Neural progenitor cell (in vitro differentiated cells): ENCODE measurements around the gene TMEM273. TPM values are rescaled to one million over a fixed set of nuclear protein-coding genes. Genes with fewer than 3 reads are reported as not detected.

Source experiments
- DNase-seq: peaks from one replicate; pipeline ENCODE4 v3.0.0-alpha.2; 2016; ENCODE audit warnings: low spot score
- H2AFZ ChIP-seq: fragments of 200-600 bp; sonication (generic); replicated peaks from 2 replicates; pipeline ENCODE4 v1.6.1; 2016; ENCODE audit warnings: antibody characterized with exemption
- H3F3A ChIP-seq: fragments of 200-600 bp; sonication (generic); 2 replicates; pipeline ENCODE4 v1.6.1; 2016; ENCODE audit warnings: antibody characterized with exemption, low read depth
- H3K27ac ChIP-seq: fragments of 200-600 bp; sonication (generic); 2 replicates; pipeline ENCODE4 v1.5.1; 2016; ENCODE audit warnings: mild to moderate bottlenecking
- H3K27me3 ChIP-seq: fragments of 200-600 bp; sonication (generic); 2 replicates; pipeline ENCODE4 v1.6.1; 2016; ENCODE audit warnings: mild to moderate bottlenecking, moderate library complexity
- H3K36me3 ChIP-seq: fragments of 200-600 bp; sonication (generic); 2 replicates; pipeline ENCODE4 v1.5.1; 2016
- H3K4me1 ChIP-seq: fragments of 200-600 bp; sonication (generic); 2 replicates; pipeline ENCODE4 v1.6.1; 2016; ENCODE audit warnings: mixed run types
- H3K4me2 ChIP-seq: fragments of 200-600 bp; sonication (generic); 2 replicates; pipeline ENCODE4 v1.6.1; 2016
- H3K4me3 ChIP-seq: fragments of 200-600 bp; sonication (generic); 2 replicates; pipeline ENCODE4 v1.5.1; 2016
- H3K79me2 ChIP-seq: fragments of 200-600 bp; sonication (generic); 2 replicates; pipeline ENCODE4 v1.6.1; 2016; ENCODE audit warnings: low read depth
- H3K9ac ChIP-seq: fragments of 200-600 bp; sonication (generic); 2 replicates; pipeline ENCODE4 v1.6.1; 2016
- H3K9me3 ChIP-seq: fragments of 200-600 bp; sonication (generic); 2 replicates; pipeline ENCODE4 v1.5.1; 2016; ENCODE audit warnings: low read depth
- H4K20me1 ChIP-seq: fragments of 200-600 bp; sonication (generic); 2 replicates; pipeline ENCODE4 v1.6.1; 2016; ENCODE audit warnings: low read depth
- H3K27ac Mint-ChIP-seq: 3 replicates; pipeline ENCODE4 v1.8.0; 2021; ENCODE audit warnings: mixed read lengths
- H3K27me3 Mint-ChIP-seq: 2 replicates; pipeline ENCODE4 v1.8.0; 2022; ENCODE audit warnings: low read depth, mild to moderate bottlenecking, inconsistent platforms, moderate library complexity, mixed read lengths; ENCODE audit not compliant: insufficient read depth
- H3K36me3 Mint-ChIP-seq: 3 replicates; pipeline ENCODE4 v1.8.0; 2021; ENCODE audit warnings: mixed read lengths
- H3K4me1 Mint-ChIP-seq: 3 replicates; pipeline ENCODE4 v1.8.0; 2021; ENCODE audit warnings: mixed read lengths
- H3K4me3 Mint-ChIP-seq: 3 replicates; pipeline ENCODE4 v1.8.0; 2021; ENCODE audit warnings: mild to moderate bottlenecking, moderate library complexity, mixed read lengths
- H3K9me3 Mint-ChIP-seq: 3 replicates; pipeline ENCODE4 v1.8.0; 2020; ENCODE audit warnings: mixed read lengths
- CTCF ChIP-seq: fragments of 200-600 bp; sonication (generic); IDR thresholded peaks from 2 replicates; pipeline ENCODE4 v1.5.1; 2017; ENCODE audit warnings: antibody characterized with exemption, mild to moderate bottlenecking
- EZH2 ChIP-seq: fragments of 200-600 bp; sonication (generic); IDR thresholded peaks from 2 replicates; pipeline ENCODE4 v1.6.1; 2017; ENCODE audit warnings: antibody characterized with exemption, mild to moderate bottlenecking, moderate library complexity
- EZH2phosphoT487 ChIP-seq: fragments of 200-600 bp; sonication (generic); IDR thresholded peaks from 2 replicates; pipeline ENCODE4 v1.6.1; 2017; ENCODE audit warnings: antibody characterized with exemption
- total RNA-seq: library from RNA; depleted of rRNA; stranded (reverse); fragments of >200 nt; gene quantifications from 2 replicates; pipeline ENCODE4 v1.2.3, GENCODE V29; 2015; ENCODE audit warnings: low replicate concordance

Gene TMEM273
- total RNA-seq, 1 donor from 2014 or later, result not detected

GRCh38 chr10:49194212-49194920 lies 6.2 kb upstream of the TMEM273 start:
- H3K4me1 Mint-ChIP-seq, result no peaks in the 10 kb centered on the region
- Histone ChIP-seq H3K79me2 (no peaks in the 10 kb centered on the region), H3K9ac (no peak overlapping the region), H3K4me2 (no peak overlapping the region), H2AFZ (no peak overlapping the region), H3K4me1 (no peaks in the 10 kb centered on the region), H4K20me1 (no peaks in the 10 kb centered on the region), H3K9me3 (no peaks in the 10 kb centered on the region), H3K4me3 (no peak overlapping the region), H3K27ac (no peak overlapping the region), H3K36me3 (no peaks in the 10 kb centered on the region), H3K27me3 (no peaks in the 10 kb centered on the region), H3F3A (no peaks in the 10 kb centered on the region)
- no peak for TF ChIP-seq EZH2phosphoT487
- no peak for TF ChIP-seq EZH2
- TF ChIP-seq CTCF, result no peak
- no peaks in the 10 kb centered on the region for H3K27me3 Mint-ChIP-seq
- H3K4me3 Mint-ChIP-seq, result no peak overlapping the region
- H3K36me3 Mint-ChIP-seq, result no peaks in the 10 kb centered on the region
- no peaks in the 10 kb centered on the region for H3K9me3 Mint-ChIP-seq
- no peak overlapping the region for H3K27ac Mint-ChIP-seq
- DNase-seq, result no peak

- peaks cover 8% of the 10 kb centered on the region for H3K4me1 ChIP-seq
- H2AFZ ChIP-seq, result no peak overlapping the region
- no peak overlapping the region for H3K9ac ChIP-seq
- DNase-seq, result no peak
- no peak overlapping the region for H3K27ac Mint-ChIP-seq
- no peaks in the 10 kb centered on the region for H3F3A ChIP-seq
- no peaks in the 10 kb centered on the region for H3K79me2 ChIP-seq
- H3K27me3 Mint-ChIP-seq, result no peaks in the 10 kb centered on the region
- no peaks in the 10 kb centered on the region for H3K36me3 Mint-ChIP-seq
- peaks cover 7% of the 10 kb centered on the region for H3K4me1 Mint-ChIP-seq
- no peak for TF ChIP-seq CTCF
- TF ChIP-seq EZH2, result no peak
- no peak for TF ChIP-seq EZH2phosphoT487
- no peak overlapping the region for H3K4me2 ChIP-seq
- H3K4me3 Mint-ChIP-seq, result no peak overlapping the region
- H4K20me1 ChIP-seq, result no peaks in the 10 kb centered on the region
- no peaks in the 10 kb centered on the region for H3K9me3 Mint-ChIP-seq
- no peaks in the 10 kb centered on the region for H3K27me3 ChIP-seq
- no peaks in the 10 kb centered on the region for H3K9me3 ChIP-seq
- no peak overlapping the region for H3K27ac ChIP-seq
- H3K4me3 ChIP-seq, result no peak overlapping the region
- no peaks in the 10 kb centered on the region for H3K36me3 ChIP-seq
These were observed 3.2 kb upstream of the TMEM273 start for GRCh38 chr10:49191349-49191748.

- no peaks in the 10 kb centered on the region for H3K36me3 ChIP-seq
- no peak overlapping the region for H3K27ac ChIP-seq
- no peak overlapping the region for H3K4me3 Mint-ChIP-seq
- H4K20me1 ChIP-seq, result no peaks in the 10 kb centered on the region
- H3K27me3 Mint-ChIP-seq, result no peaks in the 10 kb centered on the region
- no peaks in the 10 kb centered on the region for H3K27me3 ChIP-seq
- H3K4me1 Mint-ChIP-seq, result peaks cover 7% of the 10 kb centered on the region
- H3F3A ChIP-seq, result no peaks in the 10 kb centered on the region
- no peaks in the 10 kb centered on the region for H3K36me3 Mint-ChIP-seq
- no peaks in the 10 kb centered on the region for H3K9me3 Mint-ChIP-seq
- peaks cover 8% of the 10 kb centered on the region for H3K4me1 ChIP-seq
- no peak for TF ChIP-seq CTCF
- no peak for TF ChIP-seq EZH2phosphoT487
- no peak for TF ChIP-seq EZH2
- no peak for DNase-seq
- no peak overlapping the region for H3K9ac ChIP-seq
- no peak overlapping the region for H3K27ac Mint-ChIP-seq
- no peak overlapping the region for H3K4me3 ChIP-seq
- no peak overlapping the region for H2AFZ ChIP-seq
- no peak overlapping the region for H3K4me2 ChIP-seq
- no peaks in the 10 kb centered on the region for H3K9me3 ChIP-seq
- H3K79me2 ChIP-seq, result no peaks in the 10 kb centered on the region
These were observed 1.2 kb upstream of the TMEM273 start for GRCh38 chr10:49189422-49189821.
